Measurements from ENCODE around the gene AK5. TPM values are rescaled to one million over a fixed set of nuclear protein-coding genes. Genes with fewer than 3 reads are reported as not detected.

AK5 gene
- total RNA-seq, 1 experiment from 2014 or later: 3.0 TPM

DNA sequence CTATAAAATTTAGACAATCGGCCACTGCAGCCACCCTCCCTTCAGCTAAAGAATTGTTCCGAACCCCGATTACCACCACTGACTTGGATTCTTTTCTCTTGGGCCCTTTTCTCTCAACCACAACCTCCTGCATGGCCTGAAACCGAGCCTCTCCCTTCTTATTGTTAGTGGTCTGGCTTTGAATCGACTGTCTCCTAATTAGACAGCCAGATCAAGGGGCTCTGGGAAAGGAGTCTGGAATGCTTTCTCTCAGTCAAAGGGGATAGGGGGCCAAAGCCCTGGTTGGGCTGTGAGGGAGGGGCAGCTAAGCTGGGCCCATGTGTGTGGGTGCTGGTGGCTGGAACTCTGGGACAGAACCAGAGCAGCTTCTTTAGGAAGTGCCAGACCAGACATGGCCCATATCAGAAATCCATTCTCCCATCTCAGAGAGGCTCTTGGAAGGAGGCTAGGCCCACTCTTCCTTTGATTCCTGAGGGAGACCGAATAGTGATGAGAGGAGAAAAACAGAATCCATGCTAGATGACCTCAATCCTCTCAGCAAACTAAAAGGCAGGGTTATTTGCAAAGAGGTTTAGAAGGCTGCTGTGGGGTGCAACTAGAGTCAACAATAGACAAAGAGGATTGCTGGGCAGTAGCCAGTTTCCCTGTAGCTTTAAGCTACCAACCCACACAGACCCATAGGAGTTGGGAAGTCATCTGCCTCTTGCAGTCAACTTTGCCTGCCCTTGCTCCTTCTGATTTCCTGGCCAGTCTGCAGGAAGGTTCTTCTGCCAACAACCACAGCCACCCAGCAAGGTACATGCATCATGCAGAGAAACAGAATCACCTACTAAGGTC lies 117.6 kb downstream of the AK5 start:
- in situ Hi-C loops (cut with HindIII; ENCODE audit: low pct_unique_long_range_greater_than_20kb, low sequenced_read_pairs): no loop called here
- Histone ChIP-seq H3K9me3 (ENCODE audit: control insufficient read depth, insufficient read depth, low read depth, low read length) (no peaks in the 10 kb centered on the region), H3K4me3 (ENCODE audit: low read depth in 2 of 2, low read length in 2 of 2) (no peak overlapping the region), H3K27me3 (ENCODE audit: control insufficient read depth, insufficient read depth, low read length) (no peaks in the 10 kb centered on the region), H3K4me1 (ENCODE audit: control insufficient read depth, insufficient read depth, low read length) (no peaks in the 10 kb centered on the region), H3K36me3 (ENCODE audit: control insufficient read depth, insufficient read depth, low read length) (no peaks in the 10 kb centered on the region), H3K27ac (ENCODE audit: low read length) (no peak overlapping the region)
- no peak for ATAC-seq
- intact Hi-C loops (cut with micrococcal nuclease; ENCODE audit: unreplicated experiment): no loop called here
- ChIA-PET POLR2A (no interaction called here), CTCF (no interaction called here)
- TF ChIP-seq, protein P1, sequence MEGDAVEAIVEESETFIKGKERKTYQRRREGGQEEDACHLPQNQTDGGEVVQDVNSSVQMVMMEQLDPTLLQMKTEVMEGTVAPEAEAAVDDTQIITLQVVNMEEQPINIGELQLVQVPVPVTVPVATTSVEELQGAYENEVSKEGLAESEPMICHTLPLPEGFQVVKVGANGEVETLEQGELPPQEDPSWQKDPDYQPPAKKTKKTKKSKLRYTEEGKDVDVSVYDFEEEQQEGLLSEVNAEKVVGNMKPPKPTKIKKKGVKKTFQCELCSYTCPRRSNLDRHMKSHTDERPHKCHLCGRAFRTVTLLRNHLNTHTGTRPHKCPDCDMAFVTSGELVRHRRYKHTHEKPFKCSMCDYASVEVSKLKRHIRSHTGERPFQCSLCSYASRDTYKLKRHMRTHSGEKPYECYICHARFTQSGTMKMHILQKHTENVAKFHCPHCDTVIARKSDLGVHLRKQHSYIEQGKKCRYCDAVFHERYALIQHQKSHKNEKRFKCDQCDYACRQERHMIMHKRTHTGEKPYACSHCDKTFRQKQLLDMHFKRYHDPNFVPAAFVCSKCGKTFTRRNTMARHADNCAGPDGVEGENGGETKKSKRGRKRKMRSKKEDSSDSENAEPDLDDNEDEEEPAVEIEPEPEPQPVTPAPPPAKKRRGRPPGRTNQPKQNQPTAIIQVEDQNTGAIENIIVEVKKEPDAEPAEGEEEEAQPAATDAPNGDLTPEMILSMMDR (IDR thresholded peaks at IDR 0.05): no peak
- TF ChIP-seq POLR2AphosphoS5 (IDR thresholded peaks at IDR 0.05; ENCODE audit: low read depth, low read length) (no peak), TCF7L2 (IDR thresholded peaks at IDR 0.05; ENCODE audit: low read depth, low read length) (no peak), SIN3A (IDR thresholded peaks at IDR 0.05; ENCODE audit: borderline replicate concordance, insufficient read depth, low read depth, low read length) (no peak)
- TF ChIP-seq, protein P2, sequence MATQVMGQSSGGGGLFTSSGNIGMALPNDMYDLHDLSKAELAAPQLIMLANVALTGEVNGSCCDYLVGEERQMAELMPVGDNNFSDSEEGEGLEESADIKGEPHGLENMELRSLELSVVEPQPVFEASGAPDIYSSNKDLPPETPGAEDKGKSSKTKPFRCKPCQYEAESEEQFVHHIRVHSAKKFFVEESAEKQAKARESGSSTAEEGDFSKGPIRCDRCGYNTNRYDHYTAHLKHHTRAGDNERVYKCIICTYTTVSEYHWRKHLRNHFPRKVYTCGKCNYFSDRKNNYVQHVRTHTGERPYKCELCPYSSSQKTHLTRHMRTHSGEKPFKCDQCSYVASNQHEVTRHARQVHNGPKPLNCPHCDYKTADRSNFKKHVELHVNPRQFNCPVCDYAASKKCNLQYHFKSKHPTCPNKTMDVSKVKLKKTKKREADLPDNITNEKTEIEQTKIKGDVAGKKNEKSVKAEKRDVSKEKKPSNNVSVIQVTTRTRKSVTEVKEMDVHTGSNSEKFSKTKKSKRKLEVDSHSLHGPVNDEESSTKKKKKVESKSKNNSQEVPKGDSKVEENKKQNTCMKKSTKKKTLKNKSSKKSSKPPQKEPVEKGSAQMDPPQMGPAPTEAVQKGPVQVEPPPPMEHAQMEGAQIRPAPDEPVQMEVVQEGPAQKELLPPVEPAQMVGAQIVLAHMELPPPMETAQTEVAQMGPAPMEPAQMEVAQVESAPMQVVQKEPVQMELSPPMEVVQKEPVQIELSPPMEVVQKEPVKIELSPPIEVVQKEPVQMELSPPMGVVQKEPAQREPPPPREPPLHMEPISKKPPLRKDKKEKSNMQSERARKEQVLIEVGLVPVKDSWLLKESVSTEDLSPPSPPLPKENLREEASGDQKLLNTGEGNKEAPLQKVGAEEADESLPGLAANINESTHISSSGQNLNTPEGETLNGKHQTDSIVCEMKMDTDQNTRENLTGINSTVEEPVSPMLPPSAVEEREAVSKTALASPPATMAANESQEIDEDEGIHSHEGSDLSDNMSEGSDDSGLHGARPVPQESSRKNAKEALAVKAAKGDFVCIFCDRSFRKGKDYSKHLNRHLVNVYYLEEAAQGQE (IDR thresholded peaks at IDR 0.05; ENCODE audit: insufficient read depth in 1 of 2, low read depth in 2 of 2, low read length in 1 of 2): no peak
- no peak for DNase-seq (ENCODE audit: low read depth, low spot score)
- no TSS peak for BruUV-seq (replicated peaks)

DNA sequence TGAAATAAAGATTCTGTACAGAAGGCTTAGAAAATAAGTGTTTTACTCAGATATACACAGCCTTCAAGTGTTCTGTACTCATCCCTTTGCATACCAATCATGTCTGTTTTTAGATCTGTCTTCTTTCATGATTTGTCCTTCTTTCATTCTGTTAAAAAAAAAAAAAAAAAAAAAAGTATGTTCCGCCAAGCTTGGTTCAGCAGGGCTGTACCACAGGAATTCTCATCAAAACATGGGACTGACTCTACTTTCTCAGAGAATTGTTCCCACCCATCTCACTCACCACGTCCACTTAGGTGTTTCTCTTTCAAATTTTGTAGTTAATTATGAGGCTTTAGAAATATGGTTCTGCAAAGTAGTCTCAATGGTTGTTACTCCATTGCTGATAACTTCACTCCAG lies 119.0 kb downstream of the AK5 start:
- ChIA-PET POLR2A (no interaction called here), CTCF (interaction anchor here (0.6 kb wide), 1 partner anchor 450 kb away, joined by 4 read pairs; no protein-coding TSS in a partner anchor)
- H3K27ac ChIP-seq (ENCODE audit: low read length): no peak overlapping the region
- TF ChIP-seq POLR2AphosphoS5 (IDR thresholded peaks at IDR 0.05; ENCODE audit: low read depth, low read length) (no peak), SIN3A (IDR thresholded peaks at IDR 0.05; ENCODE audit: borderline replicate concordance, insufficient read depth, low read depth, low read length) (no peak), TCF7L2 (IDR thresholded peaks at IDR 0.05; ENCODE audit: low read depth, low read length) (no peak)
- TF ChIP-seq, protein P2 (IDR thresholded peaks at IDR 0.05; ENCODE audit: insufficient read depth in 1 of 2, low read depth in 2 of 2, low read length in 1 of 2): no peak
- TF ChIP-seq, protein P1 (IDR thresholded peaks at IDR 0.05): no peak
- no peaks in the 10 kb centered on the region for H3K36me3 ChIP-seq (ENCODE audit: control insufficient read depth, insufficient read depth, low read length)
- ATAC-seq (no peak), DNase-seq (ENCODE audit: low read depth, low spot score) (no peak)
- H3K27me3 ChIP-seq (ENCODE audit: control insufficient read depth, insufficient read depth, low read length): no peaks in the 10 kb centered on the region
- intact Hi-C loops (cut with micrococcal nuclease; ENCODE audit: unreplicated experiment) (no loop called here), in situ Hi-C loops (cut with HindIII; ENCODE audit: low pct_unique_long_range_greater_than_20kb, low sequenced_read_pairs) (no loop called here)
- H3K9me3 ChIP-seq (ENCODE audit: control insufficient read depth, insufficient read depth, low read depth, low read length): no peaks in the 10 kb centered on the region
- no peak overlapping the region for H3K4me3 ChIP-seq (ENCODE audit: low read depth in 2 of 2, low read length in 2 of 2)
- no TSS peak for BruUV-seq (replicated peaks)
- H3K4me1 ChIP-seq (ENCODE audit: control insufficient read depth, insufficient read depth, low read length): no peaks in the 10 kb centered on the region
